ENCODE data around the gene CCDC144A.

DNA sequence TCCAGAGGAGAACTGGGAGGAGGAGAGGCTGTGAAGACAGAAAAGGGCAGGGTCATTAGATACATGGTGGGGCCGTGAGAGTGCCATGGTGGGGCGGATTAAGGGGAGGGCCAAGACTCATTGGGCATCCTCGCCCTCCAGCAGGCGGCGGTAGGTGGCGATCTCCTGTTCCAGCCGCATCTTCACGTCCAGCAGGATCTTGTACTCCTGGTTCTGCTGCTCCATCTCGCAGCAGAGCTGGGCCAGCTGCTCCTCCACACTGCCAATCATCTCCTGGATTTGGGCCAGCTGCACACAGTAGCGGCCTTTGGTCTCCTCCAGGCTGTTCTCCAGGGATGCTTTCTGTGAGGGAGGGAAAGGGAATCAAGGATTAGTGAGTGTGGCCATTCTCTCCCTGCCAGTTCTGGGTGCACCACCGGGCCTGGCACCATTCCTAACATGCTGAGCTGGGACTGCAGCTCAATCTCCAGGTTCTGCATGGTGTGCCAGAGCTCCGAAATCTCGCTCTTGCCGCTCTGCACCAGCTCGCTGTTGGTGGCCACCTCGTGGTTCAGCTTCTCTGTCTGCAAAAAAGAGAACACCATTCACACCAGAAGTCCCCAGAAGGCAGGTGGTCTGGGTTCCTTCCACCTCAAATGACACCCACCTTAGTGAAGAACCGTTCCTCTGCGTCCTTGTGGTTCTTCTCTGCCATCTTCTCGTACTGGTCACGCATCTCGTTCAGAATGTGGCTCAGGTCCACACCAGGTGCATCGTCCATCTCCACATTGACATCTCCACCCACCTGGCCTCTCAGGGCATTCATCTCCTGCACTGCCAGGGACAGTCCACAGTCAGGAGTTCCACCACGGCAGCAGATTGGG lies 129.0 kb downstream of the CCDC144A start:
- TF ChIP-seq CTCF (IDR thresholded peaks at IDR 0.05 in 8 of 11, conservative IDR thresholded peaks at IDR 0.05 in 3 of 11), result no peak
- TF ChIP-seq POLR2A (IDR thresholded peaks at IDR 0.05), result no peak
- no peak for TF ChIP-seq POLR2AphosphoS5 (IDR thresholded peaks at IDR 0.05)
